LNCaP clone FGC (cell line): ENCODE data around the gene FCSK.

Experiments
- DNase-seq: peaks from one replicate; pipeline ENCODE4 v3.0.0-alpha.2; 2011; ENCODE audit warnings: low read depth
- H3K4me3 ChIP-seq: 2 replicates; pipeline ENCODE4 v1.5.1; 2011; ENCODE audit warnings: mild to moderate bottlenecking, low read depth, low read length, control low read depth
- CTCF ChIP-seq: IDR thresholded peaks from 2 replicates; pipeline ENCODE4 v1.5.1; 2012; ENCODE audit warnings: mild to moderate bottlenecking; ENCODE audit not compliant: control insufficient read depth, insufficient read depth; ENCODE audit errors: extremely low read depth

Gene FCSK

GRCh38 chr16:70418274-70418992 is 36.0 kb upstream of the FCSK start:
- no peak for DNase-seq
- no peak overlapping the region for H3K4me3 ChIP-seq
- TF ChIP-seq CTCF, result no peak

- DNase-seq, result no peak
- no peak for TF ChIP-seq CTCF
- no peak overlapping the region for H3K4me3 ChIP-seq
Measured at GRCh38 chr16:70418993-70419318, 35.4 kb upstream of the FCSK start.

GRCh38 chr16:70419384-70420327 is 34.7 kb upstream of the FCSK start:
- DNase-seq, result no peak
- no peak overlapping the region for H3K4me3 ChIP-seq
- TF ChIP-seq CTCF, result no peak

GRCh38 chr16:70421014-70421413 is 33.4 kb upstream of the FCSK start:
- no peak for TF ChIP-seq CTCF
- DNase-seq, result no peak
- H3K4me3 ChIP-seq, result no peak overlapping the region

GRCh38 chr16:70421473-70422311 is 32.7 kb upstream of the FCSK start:
- DNase-seq, result no peak
- no peak for TF ChIP-seq CTCF
- H3K4me3 ChIP-seq, result no peak overlapping the region

- TF ChIP-seq CTCF, result no peak
- H3K4me3 ChIP-seq, result no peak overlapping the region
- DNase-seq, result no peak
Measured at GRCh38 chr16:70422543-70422942, 31.9 kb upstream of the FCSK start.
